GM18870 (cell line): ENCODE measurements around the gene CYFIP1.

Experiments used
- ATAC-seq: cut with Tn5 transposase; IDR thresholded peaks from one replicate; pipeline ENCODE4 v1.9.1; 2021; ENCODE audit warnings: moderate library complexity; ENCODE audit not compliant: unreplicated experiment

The CYFIP1 gene

GRCh38 chr15:22823495-22824128 is 156.6 kb downstream of the CYFIP1 start:
- no peak for ATAC-seq

- no peak for ATAC-seq
These were observed 160.5 kb downstream of the CYFIP1 start for GRCh38 chr15:22819651-22820050.
